SU-DHL-6 (cell line): ENCODE results near the gene PPP6R2.

Experiments
- CTCF ChIP-seq: fragments of 200-600 bp; sonication (generic); IDR thresholded peaks from one replicate; pipeline ENCODE4 v1.5.1; 2017; ENCODE audit warnings: antibody characterized with exemption, mild to moderate bottlenecking, low read length, moderate library complexity; ENCODE audit not compliant: insufficient read depth, poor library complexity, severe bottlenecking
- EZH2phosphoT487 ChIP-seq: fragments of 200-600 bp; sonication (generic), shearing (Covaris generic); conservative IDR thresholded peaks from 2 replicates; pipeline ENCODE4 v1.6.1; 2018; ENCODE audit warnings: mild to moderate bottlenecking, antibody characterized with exemption, low read length, moderate library complexity, mixed read lengths

DNA sequence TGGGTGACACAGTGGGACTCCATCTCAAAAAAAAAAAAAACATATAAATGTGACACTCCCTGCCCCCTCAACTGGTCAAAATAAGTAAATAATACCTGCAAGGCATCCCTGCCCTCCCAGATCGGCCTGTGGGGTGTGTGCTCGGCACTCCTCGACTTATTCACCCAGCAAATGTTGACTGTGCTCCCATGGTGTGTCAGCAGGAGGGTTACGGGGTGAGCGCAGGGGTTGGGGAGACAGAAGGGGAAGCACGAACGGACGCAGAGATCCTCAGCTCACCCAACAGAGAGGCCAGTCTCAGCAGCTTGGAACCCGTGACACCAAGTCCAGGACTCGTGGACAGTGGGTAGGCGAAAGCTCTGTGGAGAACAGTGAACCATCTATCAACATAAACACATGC is 136.6 kb downstream of the PPP6R2 start:
- no peak for TF ChIP-seq CTCF
- TF ChIP-seq EZH2phosphoT487 = no peak
